ENCODE measurements around the gene GUF1. TPM values are rescaled to one million over a fixed set of nuclear protein-coding genes. Genes with fewer than 3 reads are reported as not detected.

The GUF1 gene, protein sequence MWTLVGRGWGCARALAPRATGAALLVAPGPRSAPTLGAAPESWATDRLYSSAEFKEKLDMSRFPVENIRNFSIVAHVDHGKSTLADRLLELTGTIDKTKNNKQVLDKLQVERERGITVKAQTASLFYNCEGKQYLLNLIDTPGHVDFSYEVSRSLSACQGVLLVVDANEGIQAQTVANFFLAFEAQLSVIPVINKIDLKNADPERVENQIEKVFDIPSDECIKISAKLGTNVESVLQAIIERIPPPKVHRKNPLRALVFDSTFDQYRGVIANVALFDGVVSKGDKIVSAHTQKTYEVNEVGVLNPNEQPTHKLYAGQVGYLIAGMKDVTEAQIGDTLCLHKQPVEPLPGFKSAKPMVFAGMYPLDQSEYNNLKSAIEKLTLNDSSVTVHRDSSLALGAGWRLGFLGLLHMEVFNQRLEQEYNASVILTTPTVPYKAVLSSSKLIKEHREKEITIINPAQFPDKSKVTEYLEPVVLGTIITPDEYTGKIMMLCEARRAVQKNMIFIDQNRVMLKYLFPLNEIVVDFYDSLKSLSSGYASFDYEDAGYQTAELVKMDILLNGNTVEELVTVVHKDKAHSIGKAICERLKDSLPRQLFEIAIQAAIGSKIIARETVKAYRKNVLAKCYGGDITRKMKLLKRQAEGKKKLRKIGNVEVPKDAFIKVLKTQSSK
- 21.7 and 27.5 TPM in 2 replicates for polyA plus RNA-seq (2014; cell fraction: cytosol; rRNA removed)
- 14.9 and 23.7 TPM in 2 replicates for polyA plus RNA-seq (2014; cell fraction: nucleus; rRNA removed)

GRCh38 chr4:44678094-44679041, at the start of gene GUF1:
GUF1 (plus strand) TSS chr4:44678420; CDS start chr4:44678623, 203 bp downstream.
- DNase-seq (ENCODE audit: low spot score), result peak; percentile 85

GRCh38 chr4:44629280-44629866, 48.8 kb upstream of the GUF1 start:
- DNase-seq (ENCODE audit: low spot score), result peak; percentile 62

- DNase-seq (ENCODE audit: low spot score), result no peak
These were observed 46.1 kb upstream of the GUF1 start for GRCh38 chr4:44632089-44632488.

- no peak for DNase-seq (ENCODE audit: low spot score)
These were observed 45.5 kb upstream of the GUF1 start for GRCh38 chr4:44632733-44633132.

- no peak for DNase-seq (ENCODE audit: low spot score)
These were observed 40.1 kb upstream of the GUF1 start for GRCh38 chr4:44638091-44638490.

DNA sequence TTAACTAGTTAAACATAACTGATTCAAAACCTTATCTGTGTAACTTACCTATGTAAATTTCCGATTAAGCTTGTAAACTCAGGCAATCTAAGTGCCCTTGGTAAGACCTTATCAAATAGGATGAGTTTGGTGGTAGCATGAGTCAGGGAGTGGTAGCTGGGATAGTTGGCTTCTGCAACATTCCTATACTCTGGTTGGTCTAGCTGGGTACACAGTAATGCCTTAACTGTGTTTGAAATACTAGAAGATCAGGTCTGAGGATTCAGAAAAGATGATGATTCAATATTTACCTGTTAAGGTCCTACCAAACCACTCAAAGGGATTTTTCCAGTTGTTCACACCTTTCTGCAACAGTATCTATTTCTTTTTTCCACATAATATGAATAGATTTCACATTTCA, 32.1 kb upstream of the GUF1 start:
- DNase-seq (ENCODE audit: low spot score), result no peak

- DNase-seq (ENCODE audit: low spot score), result no peak
These were observed 26.8 kb upstream of the GUF1 start, which contains the start of gene YIPF7 for GRCh38 chr4:44651425-44651824. YIPF7 (minus strand) TSS chr4:44651625; CDS start chr4:44650100, 1,525 bp downstream.

DNA sequence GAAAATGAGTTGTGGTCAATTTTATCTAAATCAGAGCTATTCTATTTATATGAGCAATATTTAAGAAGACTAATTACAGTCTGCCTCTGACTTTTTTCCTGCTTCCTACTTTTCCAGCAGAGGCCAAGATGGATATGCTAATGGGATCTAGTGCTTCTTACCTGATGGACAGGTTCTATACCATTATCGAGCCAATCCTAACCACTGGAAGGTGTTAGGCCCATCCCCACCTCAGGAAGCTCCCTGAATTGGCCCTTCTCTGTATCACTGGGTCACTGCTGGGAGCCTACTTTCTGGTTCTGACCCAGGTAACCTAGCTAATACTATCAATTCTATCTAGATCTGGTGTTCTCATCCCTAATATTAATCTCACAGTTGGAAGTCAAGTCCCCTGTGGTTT, 26.2 kb upstream of the GUF1 start:
- DNase-seq (ENCODE audit: low spot score), result no peak

DNA sequence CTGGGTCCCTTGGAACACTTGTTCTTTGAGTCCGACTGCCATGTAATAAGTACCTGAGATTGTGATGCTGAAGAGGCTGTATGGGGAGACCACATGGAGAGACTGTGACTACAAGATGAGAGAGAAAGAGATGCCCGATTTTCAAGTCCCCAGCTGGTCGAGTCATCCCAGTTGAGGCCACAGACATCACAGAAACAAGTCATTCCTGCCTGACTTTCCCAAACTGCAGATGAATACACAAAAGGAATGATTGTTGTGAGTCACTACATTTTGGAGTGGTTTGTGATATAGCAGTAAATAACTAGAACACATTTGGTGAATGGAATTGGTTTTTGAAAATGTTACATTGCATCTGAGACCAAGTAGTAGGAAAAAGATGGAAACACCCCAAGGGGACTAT, 17.8 kb upstream of the GUF1 start:
- DNase-seq (ENCODE audit: low spot score), result no peak

- no peak for DNase-seq (ENCODE audit: low spot score)
These were observed 16.1 kb upstream of the GUF1 start for GRCh38 chr4:44661940-44662622.

- no peak for DNase-seq (ENCODE audit: low spot score)
These were observed 15.6 kb upstream of the GUF1 start for GRCh38 chr4:44662623-44663005.

- no peak for DNase-seq (ENCODE audit: low spot score)
These were observed 14.5 kb upstream of the GUF1 start for GRCh38 chr4:44663539-44664263.

DNA sequence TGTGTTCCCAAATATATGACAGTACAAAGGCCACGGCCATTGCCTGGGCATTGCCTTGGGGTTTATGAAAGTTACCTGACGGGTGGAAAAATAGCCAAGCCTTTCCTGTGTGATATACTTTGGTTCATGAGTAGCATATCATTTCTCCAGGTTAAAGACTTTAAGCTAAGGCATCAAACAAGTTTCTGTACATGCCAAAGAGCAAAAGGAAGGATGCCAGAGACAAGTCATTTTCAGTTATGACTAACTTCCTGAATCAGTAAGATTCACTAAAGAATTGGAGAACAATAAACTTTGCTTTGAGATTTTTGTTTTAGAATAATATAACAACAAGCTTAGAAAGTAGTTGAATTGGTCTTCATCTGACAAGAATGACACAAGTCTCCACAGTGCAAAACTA, 9.7 kb upstream of the GUF1 start:
- no peak for DNase-seq (ENCODE audit: low spot score)

DNA sequence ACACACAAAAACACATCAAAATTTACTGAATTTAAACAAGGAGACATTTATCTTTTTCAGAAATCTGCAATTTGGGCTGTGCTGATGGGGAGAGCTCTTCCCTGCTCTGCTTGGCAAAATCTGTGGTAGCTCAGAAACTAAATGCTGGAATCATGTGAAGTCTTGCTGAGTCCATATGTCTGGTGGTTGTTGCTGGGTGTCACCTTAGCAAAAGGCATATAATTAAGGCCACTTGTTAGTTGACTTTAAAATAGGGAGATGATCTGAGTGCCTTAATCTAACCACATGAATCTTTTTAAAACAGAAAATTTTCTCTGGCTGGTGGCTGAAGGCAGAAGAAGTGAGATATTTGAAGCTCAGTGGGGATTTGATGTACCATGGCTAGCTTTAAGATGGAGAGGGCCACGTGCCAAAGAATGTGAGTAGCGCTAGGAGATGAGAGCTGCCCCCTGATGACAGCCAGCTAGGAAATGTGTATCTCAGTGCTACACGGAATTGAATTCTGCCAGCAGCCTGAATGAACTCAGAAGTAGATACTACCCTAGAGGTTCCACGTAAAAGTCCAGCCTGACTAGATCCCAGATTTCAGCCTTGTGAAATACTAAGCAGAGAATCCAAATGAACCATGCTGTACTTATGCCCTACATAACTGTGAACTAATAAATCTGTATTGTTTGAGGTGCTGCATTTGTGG, 7.6 kb upstream of the GUF1 start:
- DNase-seq (ENCODE audit: low spot score), result no peak

DNA sequence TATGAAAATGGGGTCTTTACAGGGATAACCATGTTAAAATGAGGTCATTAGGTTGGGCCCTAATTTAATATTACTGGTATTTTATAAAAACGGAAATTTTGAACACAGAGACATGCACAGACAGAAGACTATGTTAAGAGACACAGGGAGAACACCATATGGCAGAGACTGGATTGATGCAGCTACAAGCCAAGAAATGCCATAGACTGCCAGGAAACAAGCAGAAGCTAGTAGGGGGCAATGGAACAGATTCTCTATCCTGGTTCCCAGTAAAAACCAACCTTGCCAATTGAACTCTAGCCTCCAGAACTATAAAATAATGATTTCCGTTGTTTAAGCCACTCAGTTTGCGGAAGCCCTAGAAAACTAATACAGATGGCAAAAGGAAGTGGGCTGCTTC, 6.6 kb upstream of the GUF1 start:
- DNase-seq (ENCODE audit: low spot score), result no peak

GRCh38 chr4:44674471-44674870, 3.7 kb upstream of the GUF1 start:
- DNase-seq (ENCODE audit: low spot score), result no peak

DNA sequence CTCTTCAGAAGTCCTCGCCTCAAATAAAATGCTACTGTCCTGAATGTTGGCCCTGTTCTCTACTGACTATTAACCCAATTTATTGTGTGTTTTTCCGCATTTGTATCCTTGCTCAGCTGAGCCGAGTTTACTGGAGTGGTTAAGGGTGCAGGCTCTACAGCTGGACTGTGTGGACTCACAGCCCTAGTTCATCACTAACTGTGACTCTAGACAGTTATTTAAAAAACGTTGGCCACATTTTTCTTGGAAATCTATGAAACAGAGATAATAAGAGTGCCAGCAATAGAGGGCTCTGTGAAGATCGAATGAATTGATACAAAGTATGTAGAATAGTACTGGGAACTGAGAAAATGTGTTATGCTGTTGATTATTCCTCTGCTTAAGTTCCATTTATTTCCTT, 2.9 kb upstream of the GUF1 start:
- DNase-seq (ENCODE audit: low spot score), result no peak

DNA sequence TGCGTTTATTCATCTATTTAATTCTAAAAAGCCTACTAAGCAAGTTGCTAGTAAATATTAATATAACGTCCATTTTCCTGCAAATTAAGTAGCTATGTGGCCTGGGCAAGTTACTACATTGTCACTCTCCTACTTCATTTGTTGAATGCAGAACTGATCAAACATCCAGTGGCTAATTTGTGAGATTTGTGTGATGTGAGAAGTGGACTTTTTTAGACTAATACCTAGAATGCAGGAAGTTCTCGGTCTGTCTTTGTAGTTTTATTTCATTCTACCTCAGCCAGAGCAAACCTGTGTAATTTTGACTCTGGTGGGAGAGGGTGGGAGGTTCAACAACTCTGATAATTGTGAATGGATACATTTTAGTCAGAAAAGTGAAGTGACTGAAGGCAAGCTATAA, 840 bp downstream of the GUF1 start:
- DNase-seq (ENCODE audit: low spot score), result no peak

- DNase-seq (ENCODE audit: low spot score), result no peak
These were observed 6.4 kb downstream of the GUF1 start for GRCh38 chr4:44684648-44685047.

All from SK-N-DZ (cell line).